Suppressor macrophage treated with lipopolysaccharide for 4 hours (primary cell): Measurements from ENCODE around the gene KRT75.
"Not testable (repeated sequence)": the region's sequence is repeated elsewhere in the genome, so short reads cannot be mapped to it uniquely, and the experiment has no call there.

ENCODE experiments used
- DNase-seq: peaks from one replicate; pipeline ENCODE4 v3.0.0-alpha.2; 2020

Gene KRT75

DNA sequence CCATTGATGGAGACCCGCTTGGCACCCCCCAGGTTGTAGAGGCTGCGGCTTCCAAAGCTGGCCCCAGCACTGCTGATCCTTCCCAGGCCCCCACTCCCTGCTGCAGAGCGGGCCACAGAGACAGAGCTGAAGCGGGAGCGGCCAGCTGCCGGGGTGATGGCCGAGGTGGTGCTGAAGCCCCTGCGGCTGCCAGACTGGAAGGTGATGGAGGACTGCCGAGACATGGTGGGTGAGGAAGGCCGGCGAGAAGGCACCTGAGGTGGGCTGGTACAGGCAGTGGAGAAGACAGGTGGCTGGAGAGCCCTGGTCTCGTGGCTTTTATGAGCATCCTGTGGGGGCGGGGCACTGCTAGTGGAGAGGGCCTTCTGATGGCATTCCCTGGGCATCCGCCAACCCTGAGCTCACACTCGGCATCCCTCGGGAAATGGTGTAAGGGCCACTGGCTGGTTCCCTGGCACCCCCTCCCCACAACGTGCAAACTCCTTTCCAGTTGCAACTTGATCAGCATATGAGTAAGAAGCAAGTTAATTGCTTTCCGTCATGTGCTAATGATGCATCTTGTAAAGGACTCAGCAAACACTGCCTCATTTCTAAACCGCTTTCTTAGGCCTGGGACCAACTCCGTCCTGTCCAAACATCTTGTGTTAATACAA lies at the start of gene KRT75:
Gene KRT75, minus strand, starts transcription at position 291 of the 653 bp plus-strand sequence. Its CDS starts 67 bp downstream, at position 224.
- DNase-seq = no peak

- no peak for DNase-seq
These were observed 45.9 kb upstream of the KRT75 start for GRCh38 chr12:52480073-52480472.

DNA sequence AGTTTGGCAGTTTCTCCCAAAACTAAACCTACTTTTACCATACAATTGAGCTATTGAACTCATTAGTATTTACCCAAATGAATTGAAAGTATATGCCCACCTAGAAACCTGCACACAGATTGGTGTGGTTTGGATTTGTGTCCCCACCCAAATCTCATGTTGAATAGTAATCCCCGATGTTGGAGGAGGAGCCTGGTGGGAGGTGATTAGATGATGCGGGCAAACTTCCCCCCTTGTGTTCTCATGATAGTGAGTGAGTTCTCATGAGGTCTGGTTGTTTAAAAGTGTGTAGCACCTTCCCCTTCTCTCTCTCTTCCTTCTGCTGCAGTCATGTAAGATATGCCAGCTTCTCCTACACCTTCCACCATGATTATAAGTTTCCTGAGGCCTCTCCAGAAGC lies 43.5 kb upstream of the KRT75 start:
- DNase-seq = no peak

- no peak for DNase-seq
These were observed 40.0 kb upstream of the KRT75 start for GRCh38 chr12:52474212-52474611.

- DNase-seq = no peak
These were observed 39.6 kb upstream of the KRT75 start, which contains the start of gene KRT6C for GRCh38 chr12:52473768-52474167. KRT6C (minus strand) TSS chr12:52473805; CDS start chr12:52473737, 68 bp downstream.

GRCh38 chr12:52469853-52470252 lies 35.7 kb upstream of the KRT75 start:
- no peak for DNase-seq

GRCh38 chr12:52464897-52465296 lies 30.7 kb upstream of the KRT75 start:
- no peak for DNase-seq

DNA sequence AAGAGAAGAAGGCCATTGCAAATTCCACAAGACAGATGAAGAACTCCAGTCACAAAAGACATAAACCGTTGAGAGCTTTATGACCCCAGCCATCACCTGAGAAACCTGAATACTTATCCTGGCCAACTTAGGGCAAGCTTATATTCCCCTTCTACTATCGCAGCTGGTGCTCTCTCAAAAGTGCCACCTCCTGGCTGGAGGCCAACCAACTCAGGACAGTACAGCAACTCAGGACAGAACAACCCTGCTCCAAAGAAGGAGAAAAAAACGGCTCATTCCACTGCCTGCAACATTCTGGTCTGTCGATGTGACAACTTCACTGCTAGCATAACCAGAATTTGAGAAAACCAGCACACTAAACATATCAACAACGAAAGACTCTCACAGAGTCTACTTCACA lies 27.5 kb upstream of the KRT75 start:
- DNase-seq = no peak

GRCh38 chr12:52458861-52459260 lies 24.7 kb upstream of the KRT75 start:
- DNase-seq = no peak

GRCh38 chr12:52455821-52456220 lies 21.6 kb upstream of the KRT75 start:
- DNase-seq = peak; percentile 19

DNA sequence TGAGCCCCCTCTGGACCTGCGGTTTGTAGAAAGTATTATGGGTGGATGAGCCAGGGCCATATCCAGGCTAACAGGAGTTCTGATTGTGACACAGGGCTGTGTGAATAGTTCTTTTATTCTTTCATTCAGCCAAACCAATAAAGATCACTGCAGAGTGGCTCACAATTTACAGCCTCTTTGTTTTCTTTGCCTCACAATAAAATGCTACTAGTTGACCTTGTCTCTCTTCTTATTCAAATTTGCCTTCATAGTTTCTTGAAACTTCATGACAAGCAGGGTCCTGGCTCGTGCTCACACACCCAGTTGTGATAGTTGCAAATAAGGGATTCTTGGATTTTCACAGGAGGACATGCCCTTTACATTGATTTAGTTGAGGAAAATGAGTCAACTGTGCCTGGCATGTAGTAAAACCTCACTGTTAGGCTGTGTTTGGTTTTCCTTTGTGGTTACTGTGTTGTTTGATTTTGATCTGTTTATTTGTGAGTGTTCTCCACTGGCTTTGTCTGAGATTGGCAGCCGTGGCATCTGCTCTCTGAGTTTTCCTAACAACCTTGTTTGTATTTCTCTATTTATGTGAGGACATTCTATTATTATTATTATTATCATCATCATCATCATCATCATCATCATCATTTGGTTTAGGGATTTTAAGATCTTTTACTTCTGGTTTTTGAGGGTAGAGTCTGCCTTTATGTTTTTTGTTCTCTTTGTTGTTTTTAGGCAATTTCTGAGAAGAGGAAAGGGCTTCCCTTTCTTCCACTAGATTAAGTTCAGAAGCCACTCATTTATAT lies 20.4 kb upstream of the KRT75 start:
- no peak for DNase-seq

GRCh38 chr12:52452101-52452500 lies 17.9 kb upstream of the KRT75 start, which contains the start of gene KRT6B:
KRT6B (minus strand) TSS chr12:52452146; CDS start chr12:52452078, 68 bp downstream.
- no peak for DNase-seq

DNA sequence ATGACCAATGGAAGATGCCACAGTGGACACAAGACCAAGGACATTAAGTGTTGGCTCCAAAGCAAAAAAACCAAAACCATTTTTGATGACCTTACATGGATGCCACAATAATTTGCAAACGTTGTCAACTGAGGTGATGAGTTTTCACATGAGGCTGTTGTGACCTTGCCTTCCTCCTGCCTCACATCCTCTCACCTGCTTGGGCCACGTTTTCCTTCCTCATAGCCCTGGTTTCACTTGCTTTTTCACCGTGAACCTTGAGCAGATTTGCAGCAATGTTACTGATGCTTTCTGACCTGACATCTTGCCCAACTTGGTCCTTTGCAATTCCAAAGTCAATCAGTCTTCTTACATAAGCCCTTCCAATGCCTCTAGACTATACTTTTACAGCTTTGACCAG lies 14.1 kb upstream of the KRT75 start:
- DNase-seq = peak; percentile 43

DNA sequence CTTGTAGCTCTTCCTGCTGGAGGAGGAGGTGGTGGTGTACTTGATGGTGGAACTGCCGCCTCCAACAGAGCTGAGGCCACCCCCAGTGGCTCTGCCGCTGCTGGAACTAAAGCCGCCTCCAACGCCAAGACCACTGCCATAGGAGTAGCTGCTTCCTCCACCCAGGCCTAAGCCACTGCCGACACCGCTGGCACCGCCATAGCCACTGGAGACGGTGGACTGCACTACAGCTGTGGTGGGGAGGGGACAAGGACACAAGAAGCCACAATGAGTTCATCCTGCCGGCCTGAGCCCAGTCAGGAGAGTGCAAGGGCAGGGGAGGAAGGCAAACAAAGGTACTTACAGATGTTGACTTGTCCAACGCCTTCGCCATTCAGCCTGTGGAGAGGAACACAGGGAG lies 13.0 kb upstream of the KRT75 start:
- DNase-seq = not testable (repeated sequence)

DNA sequence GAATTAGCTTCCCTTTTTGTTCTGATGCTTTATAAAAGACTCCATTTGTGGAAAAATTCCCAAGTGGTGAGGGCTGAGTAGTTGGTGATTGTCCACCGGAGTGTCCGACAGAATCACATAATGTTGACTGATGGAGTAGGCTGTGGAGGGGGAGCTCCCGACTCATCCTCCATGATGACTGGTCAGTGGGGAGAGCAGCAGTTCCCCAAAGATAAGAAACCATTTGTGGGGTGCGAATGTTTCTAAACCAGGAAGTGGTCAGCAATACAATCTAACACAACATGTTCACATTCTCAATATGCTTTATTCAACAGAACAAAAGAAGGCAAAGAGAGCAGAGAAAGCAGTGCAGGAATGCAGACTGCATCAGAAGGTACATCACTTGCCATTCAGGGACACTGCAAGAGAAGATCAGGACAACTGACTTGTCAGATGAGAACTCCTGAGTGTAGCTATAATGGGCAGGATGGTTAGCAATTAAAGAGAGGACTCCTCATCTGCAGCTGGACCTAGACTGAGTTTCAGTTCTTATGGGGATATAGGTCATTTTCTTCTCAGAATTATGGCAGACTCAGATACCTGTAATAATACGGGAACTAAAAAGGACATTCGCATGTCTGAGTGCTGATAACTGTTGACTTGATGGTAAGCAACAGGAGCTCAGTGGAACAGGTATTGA lies 12.3 kb upstream of the KRT75 start:
- DNase-seq = no peak

DNA sequence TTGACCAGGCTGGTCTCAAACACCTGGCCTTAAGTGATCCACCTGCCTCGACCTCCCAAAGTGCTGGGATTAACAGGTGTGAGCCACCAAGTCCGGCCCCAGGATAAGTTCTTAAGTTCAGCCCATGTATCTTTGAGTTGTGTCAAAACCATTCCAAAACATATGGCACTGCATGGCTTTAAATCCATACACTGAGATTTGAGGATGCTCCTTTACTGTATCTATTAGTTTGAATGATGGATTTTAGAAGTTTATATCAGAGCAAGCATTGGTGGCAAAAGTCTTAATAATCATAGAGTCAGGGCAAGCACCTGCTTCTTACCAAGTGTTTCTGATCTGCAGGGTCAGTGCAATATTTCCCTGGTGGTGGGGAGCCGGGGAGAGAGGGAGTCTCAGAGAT lies 11.7 kb upstream of the KRT75 start:
- no peak for DNase-seq

- no peak for DNase-seq
These were observed 10.8 kb upstream of the KRT75 start for GRCh38 chr12:52444647-52445595.

DNA sequence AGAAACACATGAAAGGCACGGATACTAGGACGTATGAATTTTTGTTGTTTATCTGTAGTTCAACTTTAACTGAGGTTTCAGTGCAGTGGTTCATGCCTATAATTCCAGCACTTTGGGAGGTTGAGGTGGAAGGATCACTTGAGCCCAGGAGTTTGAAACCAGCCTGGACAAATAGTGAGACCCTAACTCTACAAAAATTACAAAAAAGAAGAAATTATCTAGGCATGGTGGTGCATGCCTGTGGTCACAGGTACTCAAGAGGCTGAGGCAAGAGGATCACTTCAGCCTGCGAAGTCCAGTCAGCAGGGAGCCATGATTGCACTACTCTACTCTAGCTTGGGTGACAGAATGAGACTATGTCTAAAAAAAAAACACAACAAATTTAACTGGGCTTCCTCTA lies 9.8 kb upstream of the KRT75 start:
- no peak for DNase-seq

DNA sequence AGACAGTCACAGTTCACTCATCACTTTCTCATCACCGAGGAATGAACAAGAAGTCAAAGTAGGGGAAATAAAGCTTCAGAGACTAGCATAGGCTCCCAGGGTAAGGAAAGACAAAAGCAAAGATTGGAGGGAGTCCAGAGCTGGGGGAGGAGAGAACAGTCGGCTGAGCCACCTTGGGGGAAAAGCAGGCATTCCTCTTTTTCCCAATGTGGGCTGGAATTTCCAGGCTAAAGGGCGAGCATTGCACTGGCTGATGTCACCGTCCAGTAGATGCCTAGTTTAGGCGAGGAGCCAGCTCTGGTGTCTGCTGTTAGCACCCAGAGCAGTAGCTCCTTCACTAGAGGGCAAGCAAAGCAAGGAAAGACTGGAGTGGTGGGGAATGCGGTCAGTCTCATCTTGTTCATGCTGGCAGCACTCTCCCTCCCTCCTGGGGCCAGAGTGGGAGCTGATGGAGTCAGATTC lies 8.5 kb upstream of the KRT75 start:
- no peak for DNase-seq

DNA sequence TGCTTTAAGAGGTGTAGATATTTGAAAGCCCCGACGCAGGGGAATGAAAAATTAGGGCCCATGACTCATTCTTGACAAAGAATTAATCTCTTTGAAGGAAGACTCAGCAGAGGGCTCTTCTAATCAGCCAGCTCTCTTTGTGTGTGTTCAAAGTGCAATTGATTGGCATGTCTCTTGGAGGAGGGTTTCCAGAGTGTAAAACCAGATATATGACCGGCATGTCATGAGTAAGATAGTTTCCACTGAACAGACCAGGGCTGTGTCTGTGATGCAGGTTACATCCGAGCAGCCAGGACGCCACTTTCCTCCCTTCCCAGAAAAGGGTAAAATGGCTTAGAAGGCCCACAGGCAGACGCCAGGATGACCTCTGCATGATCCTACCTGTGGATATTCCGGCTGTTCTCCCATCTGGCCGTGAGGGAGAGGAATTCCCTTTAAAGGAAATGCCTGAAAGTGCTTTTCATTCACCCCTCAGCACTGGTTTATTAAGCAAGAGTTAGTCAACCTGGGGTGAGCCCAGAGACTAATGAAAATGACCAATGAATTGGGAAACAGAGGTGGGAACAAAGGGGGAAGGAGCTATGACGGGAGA lies 7.2 kb upstream of the KRT75 start:
- DNase-seq = no peak

- peak; percentile 32 for DNase-seq
These were observed 6.7 kb upstream of the KRT75 start for GRCh38 chr12:52440821-52441319.

GRCh38 chr12:52439845-52440244 lies 5.7 kb upstream of the KRT75 start:
- no peak for DNase-seq
